ENCODE data around the gene RGS19.
A peak's percentile ranks its signal among the peaks of the same experiment; 100 is the strongest.

The RGS19 gene

GRCh38 chr20:64057628-64058498 is 21.5 kb downstream of the RGS19 start:
- Histone ChIP-seq H3K36me3 (ENCODE audit: control insufficient read depth, insufficient read depth, low read length) (no peaks in the 10 kb centered on the region), H3K4me1 (ENCODE audit: control insufficient read depth, insufficient read depth, low read length) (peaks cover 21% of the 10 kb centered on the region), H3K9ac (ENCODE audit: low read length) (peak overlapping the region; percentile 14), H3K4me3 (ENCODE audit: low read length) (no peak overlapping the region), H3K9me3 (ENCODE audit: control insufficient read depth, low read length) (no peaks in the 10 kb centered on the region), H3K27me3 (ENCODE audit: control insufficient read depth, insufficient read depth, low read length) (peaks cover 44% of the 10 kb centered on the region)

- no peak overlapping the region for H3K9ac ChIP-seq (ENCODE audit: low read length)
- no peak overlapping the region for H3K4me3 ChIP-seq (ENCODE audit: low read length)
- H3K9me3 ChIP-seq (ENCODE audit: control insufficient read depth, low read length): no peaks in the 10 kb centered on the region
- no peaks in the 10 kb centered on the region for H3K36me3 ChIP-seq (ENCODE audit: control insufficient read depth, insufficient read depth, low read length)
- H3K27me3 ChIP-seq (ENCODE audit: control insufficient read depth, insufficient read depth, low read length): peaks cover 52% of the 10 kb centered on the region
- H3K4me1 ChIP-seq (ENCODE audit: control insufficient read depth, insufficient read depth, low read length): peaks cover 14% of the 10 kb centered on the region
Measured at GRCh38 chr20:64056889-64057627, 22.3 kb downstream of the RGS19 start.

- Histone ChIP-seq H3K27me3 (ENCODE audit: control insufficient read depth, insufficient read depth, low read length) (peaks cover 57% of the 10 kb centered on the region), H3K9me3 (ENCODE audit: control insufficient read depth, low read length) (no peaks in the 10 kb centered on the region), H3K36me3 (ENCODE audit: control insufficient read depth, insufficient read depth, low read length) (no peaks in the 10 kb centered on the region), H3K9ac (ENCODE audit: low read length) (no peak overlapping the region), H3K4me1 (ENCODE audit: control insufficient read depth, insufficient read depth, low read length) (peaks cover 13% of the 10 kb centered on the region), H3K4me3 (ENCODE audit: low read length) (no peak overlapping the region)
Measured at GRCh38 chr20:64056639-64056888, 22.8 kb downstream of the RGS19 start.

GRCh38 chr20:64055893-64056638 is 23.3 kb downstream of the RGS19 start:
- H3K4me3 ChIP-seq (ENCODE audit: low read length): no peak overlapping the region
- no peaks in the 10 kb centered on the region for H3K36me3 ChIP-seq (ENCODE audit: control insufficient read depth, insufficient read depth, low read length)
- peaks cover 13% of the 10 kb centered on the region for H3K4me1 ChIP-seq (ENCODE audit: control insufficient read depth, insufficient read depth, low read length)
- H3K9ac ChIP-seq (ENCODE audit: low read length): no peak overlapping the region
- peaks cover 62% of the 10 kb centered on the region for H3K27me3 ChIP-seq (ENCODE audit: control insufficient read depth, insufficient read depth, low read length)
- H3K9me3 ChIP-seq (ENCODE audit: control insufficient read depth, low read length): no peaks in the 10 kb centered on the region

- no peaks in the 10 kb centered on the region for H3K9me3 ChIP-seq (ENCODE audit: control insufficient read depth, low read length)
- no peak overlapping the region for H3K4me3 ChIP-seq (ENCODE audit: low read length)
- peaks cover 68% of the 10 kb centered on the region for H3K27me3 ChIP-seq (ENCODE audit: control insufficient read depth, insufficient read depth, low read length)
- peaks cover 13% of the 10 kb centered on the region for H3K4me1 ChIP-seq (ENCODE audit: control insufficient read depth, insufficient read depth, low read length)
- no peaks in the 10 kb centered on the region for H3K36me3 ChIP-seq (ENCODE audit: control insufficient read depth, insufficient read depth, low read length)
- no peak overlapping the region for H3K9ac ChIP-seq (ENCODE audit: low read length)
Measured at GRCh38 chr20:64055396-64055892, 23.9 kb downstream of the RGS19 start.

- H3K9me3 ChIP-seq (ENCODE audit: control insufficient read depth, low read length): no peaks in the 10 kb centered on the region
- H3K4me3 ChIP-seq (ENCODE audit: low read length): no peak overlapping the region
- peaks cover 13% of the 10 kb centered on the region for H3K4me1 ChIP-seq (ENCODE audit: control insufficient read depth, insufficient read depth, low read length)
- H3K27me3 ChIP-seq (ENCODE audit: control insufficient read depth, insufficient read depth, low read length): peaks cover 77% of the 10 kb centered on the region
- no peak overlapping the region for H3K9ac ChIP-seq (ENCODE audit: low read length)
- no peaks in the 10 kb centered on the region for H3K36me3 ChIP-seq (ENCODE audit: control insufficient read depth, insufficient read depth, low read length)
Measured at GRCh38 chr20:64053841-64054661, 25.3 kb downstream of the RGS19 start.

GRCh38 chr20:64052987-64053840 is 26.1 kb downstream of the RGS19 start:
- Histone ChIP-seq H3K9ac (ENCODE audit: low read length) (no peak overlapping the region), H3K4me3 (ENCODE audit: low read length) (no peak overlapping the region), H3K27me3 (ENCODE audit: control insufficient read depth, insufficient read depth, low read length) (peaks cover 83% of the 10 kb centered on the region), H3K9me3 (ENCODE audit: control insufficient read depth, low read length) (no peaks in the 10 kb centered on the region), H3K4me1 (ENCODE audit: control insufficient read depth, insufficient read depth, low read length) (peaks cover 10% of the 10 kb centered on the region), H3K36me3 (ENCODE audit: control insufficient read depth, insufficient read depth, low read length) (no peaks in the 10 kb centered on the region)

- H3K4me1 ChIP-seq (ENCODE audit: control insufficient read depth, insufficient read depth, low read length): peaks cover under 1% of the 10 kb centered on the region
- no peak overlapping the region for H3K4me3 ChIP-seq (ENCODE audit: low read length)
- H3K9me3 ChIP-seq (ENCODE audit: control insufficient read depth, low read length): no peaks in the 10 kb centered on the region
- H3K9ac ChIP-seq (ENCODE audit: low read length): no peak overlapping the region
- H3K36me3 ChIP-seq (ENCODE audit: control insufficient read depth, insufficient read depth, low read length): no peaks in the 10 kb centered on the region
- peaks cover 86% of the 10 kb centered on the region for H3K27me3 ChIP-seq (ENCODE audit: control insufficient read depth, insufficient read depth, low read length)
Measured at GRCh38 chr20:64052326-64052722, 27.0 kb downstream of the RGS19 start.

GRCh38 chr20:64051561-64052325 is 27.6 kb downstream of the RGS19 start:
- Histone ChIP-seq H3K4me1 (ENCODE audit: control insufficient read depth, insufficient read depth, low read length) (no peaks in the 10 kb centered on the region), H3K9me3 (ENCODE audit: control insufficient read depth, low read length) (no peaks in the 10 kb centered on the region), H3K4me3 (ENCODE audit: low read length) (no peak overlapping the region), H3K27me3 (ENCODE audit: control insufficient read depth, insufficient read depth, low read length) (peaks cover 86% of the 10 kb centered on the region), H3K36me3 (ENCODE audit: control insufficient read depth, insufficient read depth, low read length) (no peaks in the 10 kb centered on the region), H3K9ac (ENCODE audit: low read length) (no peak overlapping the region)

GRCh38 chr20:64051033-64051452 is 28.3 kb downstream of the RGS19 start:
- Histone ChIP-seq H3K4me3 (ENCODE audit: low read length) (no peak overlapping the region), H3K4me1 (ENCODE audit: control insufficient read depth, insufficient read depth, low read length) (no peaks in the 10 kb centered on the region), H3K27me3 (ENCODE audit: control insufficient read depth, insufficient read depth, low read length) (peaks cover 87% of the 10 kb centered on the region), H3K9me3 (ENCODE audit: control insufficient read depth, low read length) (no peaks in the 10 kb centered on the region), H3K9ac (ENCODE audit: low read length) (no peak overlapping the region), H3K36me3 (ENCODE audit: control insufficient read depth, insufficient read depth, low read length) (no peaks in the 10 kb centered on the region)

Data from mucosa of stomach (tissue), 1 donor.